HCT116 (cell line): ENCODE measurements around the gene CPA2. TPM values are rescaled to one million over a fixed set of nuclear protein-coding genes. Genes with fewer than 3 reads are reported as not detected.

ENCODE experiments used
- ATAC-seq: fragments of 200-7000 bp; cut with Tn5 transposase; 2 replicates; pipeline ENCODE4 v1.9.1; 2020; ENCODE audit warnings: mild to moderate bottlenecking, moderate library complexity
- BruUV-seq: library from RNA; stranded (reverse); fragments of 400-500 nt; replicated peaks from 2 replicates; lab custom pipeline; 2021; lab: Mats Ljungman, UMichigan
- CTCF ChIA-PET: fragments of 300-600 bp; sonication (Branson Sonifier 250); formaldehyde crosslinking; loops from one replicate; lab custom pipeline; 2021; ENCODE audit warnings: antibody characterized with exemption; lab: Charles Lee
- POLR2A ChIA-PET: fragments of 300-600, 350-600 bp; sonication (Branson Sonifier 250); formaldehyde crosslinking; loops from one replicate; lab custom pipeline; 2021; ENCODE audit warnings: antibody characterized with exemption; lab: Charles Lee
- RAD21 ChIA-PET, 2 experiments: fragments of 300-600 bp; sonication (Branson Sonifier 250); formaldehyde crosslinking; loops; one replicate each; lab custom pipeline; 2023; ENCODE audit warnings: low total read pairs in 2 of 2; ENCODE audit not compliant: uncharacterized antibody in 2 of 2, unreplicated experiment in 2 of 2, low non-redundant PET in 1 of 2; lab: Charles Lee
- DNase-seq: peaks from one replicate; pipeline ENCODE4 v3.0.0-alpha.2; 2010; ENCODE audit warnings: low read depth, low spot score
- H2AFZ ChIP-seq: fragments of 200-600 bp; shearing (Covaris generic), sonication (generic); 2 replicates; pipeline ENCODE4 v1.6.1; 2017; ENCODE audit warnings: low read depth, mixed run types, mixed read lengths, antibody characterized with exemption, low read length; ENCODE audit not compliant: poor library complexity, severe bottlenecking
- H3K27ac ChIP-seq: 2 replicates; pipeline ENCODE4 v1.5.1; 2012; ENCODE audit warnings: low read depth, low read length
- H3K27me3 ChIP-seq: fragments of 200-600 bp; sonication (generic); 2 replicates; pipeline ENCODE4 v1.6.1; 2016; ENCODE audit warnings: mixed run types, low read length, mixed read lengths; ENCODE audit not compliant: insufficient read depth
- H3K36me3 ChIP-seq, 2 experiments: fragments of 200-500 bp in 1 of 2; fragments of 200-600 bp in 1 of 2; sonication (Bioruptor generic) in 1 of 2; sonication (generic) in 1 of 2; 2 replicates each; pipeline versions ENCODE4 v1.5.1 to v1.6.1; 2014 to 2016; ENCODE audit warnings: low read length in 2 of 2, inconsistent platforms in 1 of 2, mixed read lengths in 1 of 2, mixed run types in 1 of 2; ENCODE audit not compliant: insufficient read depth in 2 of 2, control insufficient read depth in 1 of 2
- H3K4me1 ChIP-seq, 2 experiments: fragments of 200-600 bp in 1 of 2; sonication (generic) in 1 of 2; 2 replicates each; pipeline versions ENCODE4 v1.5.1 to v1.6.1; 2012 to 2017; ENCODE audit warnings: low read length in 2 of 2, inconsistent platforms in 1 of 2, mild to moderate bottlenecking in 1 of 2, mixed read lengths in 1 of 2, mixed run types in 1 of 2, moderate library complexity in 1 of 2; ENCODE audit not compliant: insufficient read depth in 2 of 2, control insufficient read depth in 1 of 2
- H3K4me2 ChIP-seq: fragments of 200-600 bp; sonication (generic); 2 replicates; pipeline ENCODE4 v1.6.1; 2017; ENCODE audit warnings: mixed run types, low read length, mixed read lengths
- H3K4me3 ChIP-seq, 2 experiments: fragments of 200-600 bp in 1 of 2; sonication (generic) in 1 of 2; replicated peaks in 1 of 2; 2 replicates each; pipeline ENCODE4 v1.5.1; 2011 to 2016; ENCODE audit warnings: low read length in 2 of 2, control low read depth in 1 of 2, low read depth in 1 of 2, mild to moderate bottlenecking in 1 of 2, mixed read lengths in 1 of 2, mixed run types in 1 of 2
- H3K79me2 ChIP-seq: fragments of 200-600 bp; sonication (generic); 2 replicates; pipeline ENCODE4 v1.6.1; 2017; ENCODE audit warnings: mild to moderate bottlenecking, mixed run types, low read length, moderate library complexity, mixed read lengths; ENCODE audit not compliant: insufficient read depth
- H3K9ac ChIP-seq: fragments of 200-600 bp; sonication (generic); 2 replicates; pipeline ENCODE4 v1.6.1; 2016; ENCODE audit warnings: low read length, mixed read lengths
- H3K9me2 ChIP-seq: fragments of 200-600 bp; sonication (generic), shearing (Covaris generic); 2 replicates; pipeline ENCODE4 v1.6.1; 2017; ENCODE audit warnings: mixed run types, mild to moderate bottlenecking, moderate library complexity; ENCODE audit not compliant: insufficient read depth
- H3K9me3 ChIP-seq, 2 experiments: fragments of 200-500 bp in 1 of 2; fragments of 200-600 bp in 1 of 2; sonication (Bioruptor generic) in 1 of 2; sonication (generic) in 1 of 2; 2 replicates each; pipeline ENCODE4 v1.6.1; 2014 to 2017; ENCODE audit warnings: low read length in 2 of 2, mixed read lengths in 2 of 2, inconsistent platforms in 1 of 2, low read depth in 1 of 2, mild to moderate bottlenecking in 1 of 2, mixed run types in 1 of 2, moderate library complexity in 1 of 2; ENCODE audit not compliant: control insufficient read depth in 1 of 2, insufficient read depth in 1 of 2
- H4K20me1 ChIP-seq: fragments of 200-600 bp; sonication (generic), shearing (Covaris generic); 2 replicates; pipeline ENCODE4 v1.6.1; 2017; ENCODE audit warnings: mixed run types, mild to moderate bottlenecking, moderate library complexity; ENCODE audit not compliant: insufficient read depth
- ATF3 ChIP-seq: IDR thresholded peaks from 2 replicates; pipeline ENCODE4 v1.6.1; 2012
- CEBPB ChIP-seq: IDR thresholded peaks from 2 replicates; pipeline ENCODE4 v1.6.1; 2012; ENCODE audit warnings: low read depth
- EZH2phosphoT487 ChIP-seq: fragments of 200-600 bp; IDR thresholded peaks from 2 replicates; pipeline ENCODE4 v1.6.1; 2018; ENCODE audit warnings: antibody characterized with exemption, borderline replicate concordance
- FOSL1 ChIP-seq: IDR thresholded peaks from 2 replicates; pipeline ENCODE4 v1.6.1; 2012; ENCODE audit warnings: low read depth
- JUND ChIP-seq: IDR thresholded peaks from 2 replicates; pipeline ENCODE4 v1.6.1; 2012
- POLR2AphosphoS5 ChIP-seq: IDR thresholded peaks from 2 replicates; pipeline ENCODE4 v1.6.1; 2011; ENCODE audit warnings: mild to moderate bottlenecking, low read depth, low read length, moderate library complexity
- SRF ChIP-seq: IDR thresholded peaks from 2 replicates; pipeline ENCODE4 v1.6.1; 2012; ENCODE audit warnings: low read depth
- TCF7L2 ChIP-seq: IDR thresholded peaks from 2 replicates; pipeline ENCODE4 v1.7.0; 2011; ENCODE audit warnings: borderline replicate concordance, inconsistent platforms; ENCODE audit not compliant: insufficient read depth, insufficient read length; ENCODE audit errors: extremely low read depth
- YY1 ChIP-seq: IDR thresholded peaks from 2 replicates; pipeline ENCODE4 v1.6.1; 2011; ENCODE audit warnings: low read length, low read depth, moderate library complexity, mild to moderate bottlenecking; ENCODE audit not compliant: insufficient replicate concordance; ENCODE audit errors: extremely low read depth
- ZBTB33 ChIP-seq: IDR thresholded peaks from 2 replicates; pipeline ENCODE4 v1.6.1; 2011; ENCODE audit warnings: mild to moderate bottlenecking, low read length, moderate library complexity; ENCODE audit not compliant: insufficient replicate concordance; ENCODE audit errors: extremely low read depth
- ZFX ChIP-seq: fragments of 450-650 bp; IDR thresholded peaks from 2 replicates; pipeline ENCODE4 v1.6.1; 2017
- intact Hi-C: fragments of 100-400 bp; cut with micrococcal nuclease; formaldehyde crosslinking; loops from 2 replicates; pipeline ENCODE4 v1.10.0; 2022
- total RNA-seq: library from RNA; stranded (reverse); gene quantifications from one replicate; pipeline ENCODE4 v1.2.1, GENCODE V29; 2021; ENCODE audit not compliant: unreplicated experiment

The CPA2 gene
- total RNA-seq, 1 experiment from 2014 or later = 1.5 TPM

- H3K4me1 ChIP-seq = peaks cover 17 to 40% of the 10 kb centered on the region in 2 experiments
- peaks cover 0 to 32% of the 10 kb centered on the region in 2 experiments; a peak in 1 of 4 replicates for H3K36me3 ChIP-seq
- ChIA-PET POLR2A (no interaction called here), RAD21 (interaction anchor here in 1 of 2 experiments (0.6 kb wide), 1 partner anchor 121 kb away, joined by 4 read pairs; no protein-coding TSS in a partner anchor)
- intact Hi-C loops = no loop called here
- no peak overlapping the region for H3K4me2 ChIP-seq
- TF ChIP-seq ZBTB33 = no peak
- no peak for TF ChIP-seq EZH2phosphoT487
- no peak for TF ChIP-seq FOSL1
- no peak for TF ChIP-seq TCF7L2
- no peak for TF ChIP-seq POLR2AphosphoS5
- TF ChIP-seq ATF3 = no peak
- TF ChIP-seq JUND = no peak
- TF ChIP-seq CEBPB = no peak
- TF ChIP-seq ZFX = no peak
- TF ChIP-seq SRF = no peak
- TF ChIP-seq YY1 = no peak
- TF ChIP-seq, all 23 proteins: peak for 0
- Histone ChIP-seq H3K9me2 (no peaks in the 10 kb centered on the region), H3K79me2 (no peaks in the 10 kb centered on the region), H4K20me1 (no peaks in the 10 kb centered on the region), H2AFZ (no peak overlapping the region), H3K27me3 (no peaks in the 10 kb centered on the region), H3K27ac (no peak overlapping the region), H3K9ac (no peak overlapping the region), H3K9me3 (no peaks in the 10 kb centered on the region; a peak in 1 of 4 replicates), H3K4me3 (no peak overlapping the region)
- ATAC-seq (no peak), DNase-seq (no peak)
- BruUV-seq = no TSS peak
- CTCF ChIA-PET = no interaction called here
Observed at GRCh38 chr7:130296221-130296951, 29.7 kb downstream of the CPA2 start.
